ENCODE measurements around the gene YAP1. TPM values are rescaled to one million over a fixed set of nuclear protein-coding genes. Genes with fewer than 3 reads are reported as not detected.

Gene YAP1
- total and polyA plus RNA-seq, 2 donors (not counting 1 experiment from before 2014, with no cell fraction given): 116 to 169 TPM

DNA sequence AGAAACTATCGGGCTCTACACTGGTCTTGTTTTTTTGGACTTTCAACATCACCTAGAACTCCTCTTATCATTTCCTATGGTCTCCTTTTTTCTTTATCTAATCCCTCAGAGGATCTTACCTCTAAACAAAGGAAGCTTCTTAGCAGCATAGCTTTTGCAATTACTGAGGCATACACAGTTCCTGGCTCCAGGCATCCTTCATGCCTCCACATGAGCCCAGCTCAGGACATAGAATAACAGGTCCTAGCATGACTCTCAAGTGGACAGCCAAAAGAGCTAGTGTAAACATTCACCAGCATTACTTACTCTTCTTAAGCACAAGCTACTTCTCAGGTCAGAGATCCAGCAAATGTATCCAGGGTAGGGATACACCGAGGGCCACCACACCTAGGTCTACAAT, 45.9 kb upstream of the YAP1 start:
- TF ChIP-seq, protein P1, sequence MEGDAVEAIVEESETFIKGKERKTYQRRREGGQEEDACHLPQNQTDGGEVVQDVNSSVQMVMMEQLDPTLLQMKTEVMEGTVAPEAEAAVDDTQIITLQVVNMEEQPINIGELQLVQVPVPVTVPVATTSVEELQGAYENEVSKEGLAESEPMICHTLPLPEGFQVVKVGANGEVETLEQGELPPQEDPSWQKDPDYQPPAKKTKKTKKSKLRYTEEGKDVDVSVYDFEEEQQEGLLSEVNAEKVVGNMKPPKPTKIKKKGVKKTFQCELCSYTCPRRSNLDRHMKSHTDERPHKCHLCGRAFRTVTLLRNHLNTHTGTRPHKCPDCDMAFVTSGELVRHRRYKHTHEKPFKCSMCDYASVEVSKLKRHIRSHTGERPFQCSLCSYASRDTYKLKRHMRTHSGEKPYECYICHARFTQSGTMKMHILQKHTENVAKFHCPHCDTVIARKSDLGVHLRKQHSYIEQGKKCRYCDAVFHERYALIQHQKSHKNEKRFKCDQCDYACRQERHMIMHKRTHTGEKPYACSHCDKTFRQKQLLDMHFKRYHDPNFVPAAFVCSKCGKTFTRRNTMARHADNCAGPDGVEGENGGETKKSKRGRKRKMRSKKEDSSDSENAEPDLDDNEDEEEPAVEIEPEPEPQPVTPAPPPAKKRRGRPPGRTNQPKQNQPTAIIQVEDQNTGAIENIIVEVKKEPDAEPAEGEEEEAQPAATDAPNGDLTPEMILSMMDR (conservative IDR thresholded peaks at IDR 0.05 in 1 of 2, IDR thresholded peaks at IDR 0.05 in 1 of 2; ENCODE audit: low read depth in 1 of 2, low read length in 2 of 2): no peak
- TF ChIP-seq EZH2 (IDR thresholded peaks at IDR 0.05; ENCODE audit: low read length, missing control alignments): no peak
- Histone ChIP-seq H3K27me3 (ENCODE audit: control insufficient read depth, insufficient read depth, low read length) (no peaks in the 10 kb centered on the region), H3K4me2 (ENCODE audit: extremely low read depth, insufficient read depth, low read length) (no peak overlapping the region)

DNA sequence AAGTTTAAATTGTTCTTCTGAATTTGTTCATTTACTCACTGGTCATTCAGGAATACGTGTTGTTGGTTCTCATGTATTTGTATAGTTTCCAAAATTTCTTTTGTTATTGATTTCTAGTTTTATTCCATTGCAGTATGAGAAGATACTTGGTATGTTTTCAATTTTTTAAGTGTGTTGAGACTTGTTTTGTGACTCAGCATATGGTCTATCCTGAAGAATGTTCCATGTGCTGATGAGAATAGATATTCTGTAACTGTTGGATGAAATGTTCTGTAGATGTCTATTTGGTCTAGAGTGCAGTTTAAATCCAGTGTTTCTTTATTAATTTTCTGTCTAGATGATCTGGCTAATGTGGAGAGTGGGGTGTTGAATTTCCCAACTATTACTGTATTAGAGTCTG, 39.5 kb upstream of the YAP1 start:
- Histone ChIP-seq H3K79me2 (ENCODE audit: control insufficient read depth, insufficient read depth, low read length) (no peaks in the 10 kb centered on the region), H3K4me2 (ENCODE audit: extremely low read depth, insufficient read depth, low read length) (no peak overlapping the region), H3K27me3 (ENCODE audit: control insufficient read depth, insufficient read depth, low read length) (no peaks in the 10 kb centered on the region), H3K4me1 (ENCODE audit: control insufficient read depth, extremely low read depth, insufficient read depth, low read length) (no peaks in the 10 kb centered on the region), H3K9ac (ENCODE audit: insufficient read depth, low read length) (no peak overlapping the region), H3K4me3 (replicated peaks in 1 of 4; ENCODE audit: control extremely low read depth in 1 of 4, insufficient read depth in 1 of 4, low read depth in 3 of 4, low read length in 4 of 4) (no peak overlapping the region), H3K27ac (ENCODE audit: insufficient read depth, low read length) (no peak overlapping the region), H3K9me3 (ENCODE audit: control insufficient read depth, insufficient read depth, low read depth, low read length) (no peaks in the 10 kb centered on the region), H4K20me1 (ENCODE audit: control insufficient read depth, extremely low read depth, insufficient read depth, low read length) (no peaks in the 10 kb centered on the region), H3K36me3 (ENCODE audit: control insufficient read depth, insufficient read depth, low read length) (no peaks in the 10 kb centered on the region), H2AFZ (ENCODE audit: low read length) (no peak overlapping the region)
- no peak for DNase-seq (ENCODE audit: low read depth in 2 of 2)
- TF ChIP-seq, protein P1 (conservative IDR thresholded peaks at IDR 0.05 in 1 of 2, IDR thresholded peaks at IDR 0.05 in 1 of 2; ENCODE audit: low read depth in 1 of 2, low read length in 2 of 2): no peak
- TF ChIP-seq EZH2 (IDR thresholded peaks at IDR 0.05; ENCODE audit: low read length, missing control alignments): no peak

More for the DNA sequence above, 45.9 kb upstream of the YAP1 start:
- Histone ChIP-seq H3K9ac (ENCODE audit: insufficient read depth, low read length) (no peak overlapping the region), H3K36me3 (ENCODE audit: control insufficient read depth, insufficient read depth, low read length) (no peaks in the 10 kb centered on the region), H4K20me1 (ENCODE audit: control insufficient read depth, extremely low read depth, insufficient read depth, low read length) (no peaks in the 10 kb centered on the region), H3K9me3 (ENCODE audit: control insufficient read depth, insufficient read depth, low read depth, low read length) (no peaks in the 10 kb centered on the region), H3K27ac (ENCODE audit: insufficient read depth, low read length) (no peak overlapping the region), H3K4me3 (replicated peaks in 1 of 4; ENCODE audit: control extremely low read depth in 1 of 4, insufficient read depth in 1 of 4, low read depth in 3 of 4, low read length in 4 of 4) (no peak overlapping the region), H3K79me2 (ENCODE audit: control insufficient read depth, insufficient read depth, low read length) (no peaks in the 10 kb centered on the region), H2AFZ (ENCODE audit: low read length) (no peak overlapping the region), H3K4me1 (ENCODE audit: control insufficient read depth, extremely low read depth, insufficient read depth, low read length) (no peaks in the 10 kb centered on the region)
- DNase-seq (ENCODE audit: low read depth in 2 of 2): no peak

DNA sequence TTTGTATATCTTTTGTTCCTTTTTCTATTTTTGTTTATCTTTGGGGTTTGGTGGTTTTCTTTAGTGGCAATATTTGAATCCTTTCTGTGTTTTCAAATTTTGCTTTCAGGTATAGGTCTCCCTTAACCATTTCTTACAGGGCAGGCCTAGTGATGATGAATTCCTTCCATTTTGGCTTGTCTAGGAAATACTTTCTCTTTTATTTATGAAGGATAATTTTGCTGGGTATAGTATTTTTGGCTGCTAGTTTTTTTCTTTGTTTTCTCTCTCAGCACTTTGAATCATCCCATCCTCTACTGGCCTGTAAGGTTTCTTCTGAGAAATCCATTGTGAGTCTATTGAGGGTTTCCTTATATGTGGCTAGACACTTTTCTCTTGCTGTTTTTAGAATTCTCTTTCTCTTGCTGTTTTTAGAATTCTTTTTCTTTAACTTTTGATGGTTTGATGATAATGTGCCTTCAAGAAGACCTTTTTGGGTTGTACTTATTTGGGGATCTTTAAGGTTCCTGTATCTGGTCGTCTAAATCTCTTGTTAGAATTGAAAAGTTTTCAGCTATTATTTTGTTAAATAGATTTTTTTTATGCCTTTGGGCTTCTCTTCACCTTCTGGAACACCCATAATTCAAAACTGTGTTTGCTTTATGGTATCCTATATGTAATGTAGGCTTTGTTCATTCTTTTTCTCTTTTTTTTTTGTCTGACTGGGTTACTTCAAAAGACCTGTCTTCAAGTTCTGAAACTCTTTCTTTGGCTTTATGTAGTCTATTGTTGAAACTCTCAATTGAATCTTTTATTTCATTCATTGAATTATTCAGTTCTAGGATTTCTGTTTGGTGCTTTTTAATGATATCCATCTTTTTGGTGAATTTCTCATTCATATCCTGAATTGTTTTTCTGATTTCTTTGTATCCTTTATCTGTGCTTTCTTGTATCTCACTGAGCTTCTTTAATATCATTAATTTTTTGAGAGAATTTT, 38.5 kb upstream of the YAP1 start:
- Histone ChIP-seq H3K36me3 (ENCODE audit: control insufficient read depth, insufficient read depth, low read length) (no peaks in the 10 kb centered on the region), H3K27ac (ENCODE audit: insufficient read depth, low read length) (no peak overlapping the region), H4K20me1 (ENCODE audit: control insufficient read depth, extremely low read depth, insufficient read depth, low read length) (no peaks in the 10 kb centered on the region), H3K4me1 (ENCODE audit: control insufficient read depth, extremely low read depth, insufficient read depth, low read length) (no peaks in the 10 kb centered on the region), H3K27me3 (ENCODE audit: control insufficient read depth, insufficient read depth, low read length) (no peaks in the 10 kb centered on the region), H3K9ac (ENCODE audit: insufficient read depth, low read length) (no peak overlapping the region), H3K9me3 (ENCODE audit: control insufficient read depth, insufficient read depth, low read depth, low read length) (no peaks in the 10 kb centered on the region), H3K4me3 (replicated peaks in 1 of 4; ENCODE audit: control extremely low read depth in 1 of 4, insufficient read depth in 1 of 4, low read depth in 3 of 4, low read length in 4 of 4) (no peak overlapping the region), H3K4me2 (ENCODE audit: extremely low read depth, insufficient read depth, low read length) (no peak overlapping the region), H3K79me2 (ENCODE audit: control insufficient read depth, insufficient read depth, low read length) (no peaks in the 10 kb centered on the region), H2AFZ (ENCODE audit: low read length) (no peak overlapping the region)
- no peak for TF ChIP-seq EZH2 (IDR thresholded peaks at IDR 0.05; ENCODE audit: low read length, missing control alignments)
- TF ChIP-seq, protein P1 (conservative IDR thresholded peaks at IDR 0.05 in 1 of 2, IDR thresholded peaks at IDR 0.05 in 1 of 2; ENCODE audit: low read depth in 1 of 2, low read length in 2 of 2): no peak
- no peak for DNase-seq (ENCODE audit: low read depth in 2 of 2)
